RWPE2 (cell line): ENCODE measurements around the gene TLE5.

Experiments
- ATAC-seq: fragments of 200-7000 bp; cut with Tn5 transposase; 3 replicates; pipeline ENCODE4 v1.9.1; 2021; ENCODE audit warnings: low read depth
- DNase-seq: peaks from one replicate; pipeline ENCODE4 v3.0.0-alpha.2; 2020; ENCODE audit warnings: low spot score
- H3K27ac ChIP-seq: fragments of 450-650 bp; 2 replicates; pipeline ENCODE4 v1.5.1; 2017; ENCODE audit warnings: mild to moderate bottlenecking; ENCODE audit not compliant: poor library complexity, severe bottlenecking
- H3K27me3 ChIP-seq: fragments of 250-450 bp; sonication (Bioruptor Pico); 2 replicates; pipeline ENCODE4 v1.5.1; 2021; ENCODE audit warnings: mild to moderate bottlenecking, moderate library complexity; ENCODE audit not compliant: insufficient read depth, poor library complexity, severe bottlenecking
- H3K36me3 ChIP-seq: fragments of 250-450 bp; sonication (Bioruptor Pico); 2 replicates; pipeline ENCODE4 v1.5.1; 2020; ENCODE audit warnings: low read depth, mild to moderate bottlenecking, moderate library complexity
- H3K4me1 ChIP-seq: fragments of 250-450 bp; sonication (Bioruptor Pico); 2 replicates; pipeline ENCODE4 v1.5.1; 2021; ENCODE audit warnings: mild to moderate bottlenecking, moderate library complexity; ENCODE audit not compliant: insufficient read depth, poor library complexity, severe bottlenecking
- H3K4me3 ChIP-seq: fragments of 250-450 bp; sonication (Bioruptor Pico); 2 replicates; pipeline ENCODE4 v1.5.1; 2021; ENCODE audit warnings: mild to moderate bottlenecking, moderate library complexity; ENCODE audit not compliant: severe bottlenecking
- H3K9me3 ChIP-seq: fragments of 250-450 bp; sonication (Bioruptor Pico); 2 replicates; pipeline ENCODE4 v1.5.1; 2021; ENCODE audit warnings: mild to moderate bottlenecking, moderate library complexity; ENCODE audit not compliant: severe bottlenecking
- TF ChIP-seq, protein P1 (sequence below): fragments of 450-650 bp; IDR thresholded peaks from one replicate; pipeline ENCODE4 v1.5.1; 2017; ENCODE audit warnings: mild to moderate bottlenecking, moderate library complexity; ENCODE audit not compliant: poor library complexity, severe bottlenecking

Gene TLE5

DNA sequence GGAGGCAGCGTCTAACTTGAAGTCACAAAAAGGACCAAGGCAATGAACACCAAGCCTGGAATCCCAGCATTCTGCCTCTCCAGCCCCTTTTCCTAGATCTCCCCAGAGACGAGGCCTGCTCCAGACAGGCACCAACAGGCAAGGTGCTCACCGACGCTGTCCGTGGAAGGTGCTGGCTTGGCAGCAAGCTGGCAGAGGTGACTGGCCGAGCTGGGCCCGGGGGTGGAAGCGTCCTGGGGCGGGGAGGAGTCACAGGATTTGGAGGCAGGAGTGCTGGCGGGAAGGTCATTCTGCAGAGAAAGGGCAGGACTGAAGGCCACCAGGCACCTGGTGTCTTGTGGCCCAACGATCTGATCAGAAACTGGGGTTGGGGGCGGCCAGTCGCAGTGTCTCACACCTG, 51.4 kb downstream of the TLE5 start:
- Histone ChIP-seq H3K36me3 (no peaks in the 10 kb centered on the region), H3K4me3 (no peak overlapping the region), H3K27ac (no peak overlapping the region), H3K27me3 (no peaks in the 10 kb centered on the region), H3K4me1 (no peaks in the 10 kb centered on the region), H3K9me3 (no peaks in the 10 kb centered on the region)
- TF ChIP-seq, protein P1, sequence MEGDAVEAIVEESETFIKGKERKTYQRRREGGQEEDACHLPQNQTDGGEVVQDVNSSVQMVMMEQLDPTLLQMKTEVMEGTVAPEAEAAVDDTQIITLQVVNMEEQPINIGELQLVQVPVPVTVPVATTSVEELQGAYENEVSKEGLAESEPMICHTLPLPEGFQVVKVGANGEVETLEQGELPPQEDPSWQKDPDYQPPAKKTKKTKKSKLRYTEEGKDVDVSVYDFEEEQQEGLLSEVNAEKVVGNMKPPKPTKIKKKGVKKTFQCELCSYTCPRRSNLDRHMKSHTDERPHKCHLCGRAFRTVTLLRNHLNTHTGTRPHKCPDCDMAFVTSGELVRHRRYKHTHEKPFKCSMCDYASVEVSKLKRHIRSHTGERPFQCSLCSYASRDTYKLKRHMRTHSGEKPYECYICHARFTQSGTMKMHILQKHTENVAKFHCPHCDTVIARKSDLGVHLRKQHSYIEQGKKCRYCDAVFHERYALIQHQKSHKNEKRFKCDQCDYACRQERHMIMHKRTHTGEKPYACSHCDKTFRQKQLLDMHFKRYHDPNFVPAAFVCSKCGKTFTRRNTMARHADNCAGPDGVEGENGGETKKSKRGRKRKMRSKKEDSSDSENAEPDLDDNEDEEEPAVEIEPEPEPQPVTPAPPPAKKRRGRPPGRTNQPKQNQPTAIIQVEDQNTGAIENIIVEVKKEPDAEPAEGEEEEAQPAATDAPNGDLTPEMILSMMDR = no peak
- DNase-seq (no peak), ATAC-seq (no peak)

DNA sequence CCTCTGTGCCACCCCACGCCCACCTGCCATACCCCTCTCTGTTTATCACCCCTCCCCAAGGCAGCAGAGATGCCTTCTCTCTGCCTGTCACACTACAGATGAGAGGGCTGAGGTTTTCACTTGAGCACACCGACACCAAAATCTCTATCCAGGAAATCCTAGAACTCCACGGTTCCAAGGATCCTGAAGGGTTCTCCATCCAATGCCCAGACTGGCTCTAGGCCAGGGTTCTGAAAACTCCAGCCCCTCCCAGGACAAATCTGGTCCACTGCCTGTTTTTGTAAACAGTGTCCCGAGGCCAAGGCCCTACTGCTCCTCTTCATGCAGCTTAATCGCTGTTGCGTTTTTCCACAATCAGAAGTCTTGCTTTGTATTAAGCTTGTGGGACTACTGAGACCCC, 53.3 kb downstream of the TLE5 start:
- Histone ChIP-seq H3K9me3 (no peaks in the 10 kb centered on the region), H3K36me3 (no peaks in the 10 kb centered on the region), H3K4me1 (no peaks in the 10 kb centered on the region), H3K27ac (no peak overlapping the region), H3K27me3 (no peaks in the 10 kb centered on the region), H3K4me3 (no peak overlapping the region)
- DNase-seq (no peak), ATAC-seq (no peak)
- TF ChIP-seq, protein P1 = no peak

DNA sequence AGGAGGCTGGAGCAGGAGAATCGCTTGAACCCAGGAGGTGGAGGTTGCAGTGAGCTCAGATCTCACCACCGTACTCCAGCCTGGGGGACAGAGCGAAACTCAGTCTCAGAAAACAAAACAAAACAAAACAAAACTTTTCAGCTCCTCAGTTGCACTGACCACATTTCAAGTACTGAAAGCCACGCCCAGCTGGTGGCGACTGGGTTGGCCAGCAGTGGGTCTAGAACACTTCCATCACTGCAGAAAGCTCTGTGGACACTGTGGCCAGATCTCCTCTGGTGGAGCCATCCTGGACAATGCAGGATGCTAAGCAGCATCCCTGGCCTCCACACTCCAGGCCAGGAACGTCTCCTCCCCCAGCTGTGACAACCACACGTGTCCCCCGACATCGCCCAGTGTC, 54.3 kb downstream of the TLE5 start:
- Histone ChIP-seq H3K9me3 (no peaks in the 10 kb centered on the region), H3K27me3 (no peaks in the 10 kb centered on the region), H3K36me3 (no peaks in the 10 kb centered on the region), H3K4me3 (no peak overlapping the region), H3K27ac (no peak overlapping the region), H3K4me1 (no peaks in the 10 kb centered on the region)
- TF ChIP-seq, protein P1 = no peak
- DNase-seq (no peak), ATAC-seq (no peak)

DNA sequence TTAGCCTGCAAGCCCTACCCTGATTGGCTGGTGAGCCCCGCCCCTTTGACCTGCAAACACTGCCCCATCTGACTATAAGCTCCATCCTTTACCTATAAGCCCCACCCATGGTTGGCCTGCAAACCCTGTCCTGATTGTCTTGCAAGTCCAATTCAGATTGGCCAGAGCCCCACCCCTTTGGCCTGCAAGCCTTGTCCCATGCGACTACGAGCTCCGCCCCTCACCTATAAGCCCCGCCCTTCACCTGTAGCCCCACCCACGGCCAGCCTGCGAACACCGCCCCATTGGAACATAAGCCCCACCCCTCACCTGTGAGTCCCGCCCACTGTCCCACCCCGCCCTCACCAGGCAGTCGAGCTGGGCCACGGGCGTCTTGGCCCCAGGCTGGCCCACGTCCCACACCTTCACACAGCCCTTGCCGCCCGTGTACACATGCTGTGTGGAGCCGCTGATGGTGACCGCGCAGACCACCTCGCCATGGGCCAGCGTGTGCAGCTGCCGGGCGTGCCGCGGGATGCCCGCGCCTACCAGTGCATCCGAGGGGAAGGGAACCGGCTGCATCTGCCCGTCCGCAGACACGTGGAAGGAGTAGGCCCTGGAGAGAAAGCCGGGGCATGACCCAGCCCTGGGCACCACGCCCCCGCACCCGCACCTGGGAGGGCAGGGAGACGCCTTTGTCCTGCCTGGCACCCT, 56.1 kb downstream of the TLE5 start:
- TF ChIP-seq, protein P1 = no peak
- Histone ChIP-seq H3K9me3 (no peaks in the 10 kb centered on the region), H3K4me3 (no peak overlapping the region), H3K36me3 (no peaks in the 10 kb centered on the region), H3K4me1 (no peaks in the 10 kb centered on the region), H3K27me3 (no peaks in the 10 kb centered on the region), H3K27ac (no peak overlapping the region)
- ATAC-seq (no peak; the same call in 2 of the 3 replicates), DNase-seq (no peak)

DNA sequence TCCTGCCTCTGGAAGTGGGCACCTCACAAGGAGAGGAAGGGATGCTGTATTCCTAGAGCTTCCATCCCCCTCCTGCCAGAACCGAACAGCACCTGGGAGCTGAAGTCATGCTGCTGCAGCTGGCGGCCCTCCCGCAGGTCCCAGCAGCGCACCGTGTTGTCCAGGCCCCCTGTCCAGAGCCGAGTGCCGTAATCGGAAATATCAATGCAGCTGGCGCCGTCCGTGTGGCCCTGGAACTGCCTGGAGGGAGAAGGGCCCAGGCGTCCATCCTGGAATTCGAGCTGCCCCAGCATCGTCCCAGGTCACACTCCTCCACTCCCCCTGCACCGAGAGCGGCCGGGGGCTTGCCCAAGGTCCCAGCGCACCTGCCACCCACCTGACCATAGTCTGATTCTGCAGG, 57.0 kb downstream of the TLE5 start:
- Histone ChIP-seq H3K9me3 (no peaks in the 10 kb centered on the region), H3K27me3 (no peaks in the 10 kb centered on the region), H3K27ac (no peak overlapping the region), H3K4me1 (no peaks in the 10 kb centered on the region), H3K4me3 (no peak overlapping the region), H3K36me3 (no peaks in the 10 kb centered on the region)
- DNase-seq (no peak), ATAC-seq (no peak)
- TF ChIP-seq, protein P1 = no peak
